ENCODE data around the gene TBXT. TPM values are rescaled to one million over a fixed set of nuclear protein-coding genes. Genes with fewer than 3 reads are reported as not detected.

The TBXT gene
- total and polyA plus RNA-seq, 5 donors from 2014 or later: not detected

DNA sequence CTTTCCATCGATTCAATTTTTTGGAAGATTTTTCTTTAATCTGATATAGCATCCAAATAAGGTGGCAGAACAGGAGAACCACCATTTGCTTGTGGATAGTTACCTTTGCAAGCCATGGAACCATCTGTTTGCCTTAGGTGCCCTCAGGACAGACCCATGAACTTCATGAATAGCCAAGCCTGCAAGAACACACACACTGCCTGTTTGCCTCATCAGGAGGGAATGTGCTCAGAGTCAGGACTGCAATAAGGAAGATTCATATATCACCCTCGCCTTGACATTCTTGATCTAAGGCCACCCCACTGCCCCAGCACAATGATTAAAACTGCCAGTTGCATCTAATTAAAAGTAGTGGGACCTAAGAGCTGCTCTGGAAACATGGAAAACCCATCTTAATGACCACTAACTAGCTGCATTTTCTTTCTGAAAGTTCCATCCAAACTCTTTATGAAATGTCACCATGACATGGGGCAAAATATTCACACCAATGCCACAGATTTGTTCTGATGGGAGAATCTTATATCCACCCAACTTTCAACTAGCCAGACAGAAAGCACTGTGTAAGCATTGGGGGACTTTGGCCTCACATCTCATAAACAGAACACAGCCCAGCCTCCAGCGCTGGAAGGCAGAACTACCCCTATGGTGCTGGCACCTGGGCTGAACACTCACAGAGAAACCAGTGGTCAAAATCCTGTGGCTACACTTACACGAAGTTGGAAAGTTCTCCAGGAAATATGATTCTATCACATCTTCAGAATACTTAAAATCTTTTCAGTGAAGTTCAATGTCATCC lies 48.3 kb downstream of the TBXT start:
- ATAC-seq (ENCODE audit: low read depth in 2 of 2): no peak
- H3K27me3 Mint-ChIP-seq: no peaks in the 10 kb centered on the region
- H3K4me3 Mint-ChIP-seq: no peak overlapping the region
- no peaks in the 10 kb centered on the region for H3K36me3 ChIP-seq (ENCODE audit: control insufficient read depth, insufficient read depth, low read length)
- no peak overlapping the region for H3K27ac ChIP-seq (ENCODE audit: insufficient read depth, low read length, poor library complexity, severe bottlenecking)
- no peak overlapping the region for H3K4me3 ChIP-seq (ENCODE audit: low read depth, low read length)
- no peak for DNase-seq
- no peak overlapping the region for H3K27ac Mint-ChIP-seq
- peaks cover 0 to 11% (median 0%) of the 10 kb centered on the region in 7 donors for H3K9me3 Mint-ChIP-seq
- H3K27me3 ChIP-seq (ENCODE audit: control insufficient read depth, insufficient read depth, low read length): no peaks in the 10 kb centered on the region
- no peaks in the 10 kb centered on the region for H3K4me1 Mint-ChIP-seq
- H3K36me3 Mint-ChIP-seq: no peaks in the 10 kb centered on the region
- peaks cover 0 to 5% of the 10 kb centered on the region in 2 experiments for H3K9me3 ChIP-seq (ENCODE audit: control insufficient read depth in 2 of 2, low read length in 2 of 2)
- H3K4me1 ChIP-seq (ENCODE audit: control insufficient read depth, insufficient read depth, low read length, poor library complexity, severe bottlenecking): no peaks in the 10 kb centered on the region

DNA sequence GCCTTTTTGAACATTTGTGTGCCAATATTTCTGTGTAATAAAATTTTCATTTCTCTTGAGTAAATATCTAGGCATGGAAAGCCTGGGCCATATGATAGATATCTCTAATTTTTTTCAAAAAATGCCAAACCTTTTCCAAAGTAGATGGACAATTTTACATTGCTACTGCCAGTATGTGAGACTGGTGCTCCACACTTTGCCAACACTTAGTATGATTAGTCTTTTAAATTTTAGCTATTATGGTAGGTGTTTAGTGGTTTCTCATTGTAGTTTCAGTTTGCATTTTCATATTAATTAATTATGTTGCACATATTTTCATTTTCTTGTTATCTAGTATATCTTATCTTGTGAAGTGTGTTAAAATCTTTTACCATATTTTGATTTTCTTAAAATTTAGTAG lies 52.0 kb downstream of the TBXT start:
- Histone ChIP-seq H3K36me3 (ENCODE audit: control insufficient read depth, insufficient read depth, low read length) (no peaks in the 10 kb centered on the region), H3K9me3 (ENCODE audit: control insufficient read depth in 2 of 2, low read length in 2 of 2) (peaks cover 0 to 5% of the 10 kb centered on the region in 2 experiments), H3K27ac (ENCODE audit: insufficient read depth, low read length, poor library complexity, severe bottlenecking) (no peak overlapping the region), H3K27me3 (ENCODE audit: control insufficient read depth, insufficient read depth, low read length) (no peaks in the 10 kb centered on the region), H3K4me1 (ENCODE audit: control insufficient read depth, insufficient read depth, low read length, poor library complexity, severe bottlenecking) (no peaks in the 10 kb centered on the region), H3K4me3 (ENCODE audit: low read depth, low read length) (no peak overlapping the region)
- ATAC-seq (ENCODE audit: low read depth in 2 of 2) (no peak), DNase-seq (no peak)
- Mint-ChIP-seq H3K27me3 (no peaks in the 10 kb centered on the region), H3K4me1 (no peaks in the 10 kb centered on the region), H3K9me3 (peaks cover 0 to 11% (median 5%) of the 10 kb centered on the region in 7 donors), H3K4me3 (no peak overlapping the region), H3K27ac (no peak overlapping the region), H3K36me3 (no peaks in the 10 kb centered on the region)

DNA sequence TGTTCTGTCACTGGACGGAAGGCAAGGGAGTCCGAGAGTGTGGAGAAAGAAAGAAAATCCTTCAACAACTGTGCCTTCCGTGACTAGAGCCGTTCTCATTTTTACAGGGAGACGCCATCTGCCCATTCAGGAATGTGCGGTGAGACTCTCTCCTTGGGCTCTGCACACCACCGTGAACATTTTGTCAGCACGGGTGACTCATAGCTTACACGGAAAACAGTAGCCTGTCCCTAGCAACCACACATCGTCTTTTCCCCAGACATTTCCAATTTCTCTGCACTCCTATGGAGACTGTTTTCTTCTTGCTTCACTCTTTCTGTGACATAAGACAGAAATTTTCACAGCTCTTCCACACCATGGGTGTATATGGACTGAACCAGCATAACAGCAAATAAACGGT lies 55.1 kb downstream of the TBXT start:
- peaks cover 0 to 5% of the 10 kb centered on the region in 2 experiments for H3K9me3 ChIP-seq (ENCODE audit: control insufficient read depth in 2 of 2, low read length in 2 of 2)
- H3K27ac ChIP-seq (ENCODE audit: insufficient read depth, low read length, poor library complexity, severe bottlenecking): no peak overlapping the region
- Mint-ChIP-seq H3K36me3 (no peaks in the 10 kb centered on the region), H3K4me3 (no peak overlapping the region), H3K27me3 (peaks cover 6% of the 10 kb centered on the region), H3K9me3 (peaks cover 0 to 11% (median 5%) of the 10 kb centered on the region in 7 donors), H3K27ac (no peak overlapping the region), H3K4me1 (no peaks in the 10 kb centered on the region)
- ATAC-seq (ENCODE audit: low read depth in 2 of 2) (no peak), DNase-seq (no peak)
- no peaks in the 10 kb centered on the region for H3K36me3 ChIP-seq (ENCODE audit: control insufficient read depth, insufficient read depth, low read length)
- no peaks in the 10 kb centered on the region for H3K4me1 ChIP-seq (ENCODE audit: control insufficient read depth, insufficient read depth, low read length, poor library complexity, severe bottlenecking)
- peaks cover 4% of the 10 kb centered on the region for H3K27me3 ChIP-seq (ENCODE audit: control insufficient read depth, insufficient read depth, low read length)
- no peak overlapping the region for H3K4me3 ChIP-seq (ENCODE audit: low read depth, low read length)

DNA sequence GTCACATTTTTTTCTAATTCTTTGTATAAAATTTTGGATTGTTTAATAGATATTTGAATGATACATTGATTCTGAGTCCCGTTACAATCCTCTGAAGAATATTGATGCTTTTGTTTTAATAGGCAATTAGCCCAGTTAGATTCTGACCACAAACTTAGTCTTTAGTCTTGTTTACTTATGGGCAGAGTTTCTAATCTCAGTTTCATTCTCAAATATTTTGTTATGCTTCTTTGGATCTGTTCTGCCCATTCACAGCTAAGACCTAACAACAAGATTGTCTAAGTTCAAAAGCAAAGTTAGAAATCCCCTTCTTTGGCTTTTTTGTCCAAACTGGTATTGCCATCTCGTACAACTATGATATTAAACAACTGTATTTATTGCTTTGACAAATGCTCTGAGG lies 58.0 kb downstream of the TBXT start:
- H3K4me3 ChIP-seq (ENCODE audit: low read depth, low read length): no peak overlapping the region
- H3K27ac ChIP-seq (ENCODE audit: insufficient read depth, low read length, poor library complexity, severe bottlenecking): no peak overlapping the region
- no peak for ATAC-seq (ENCODE audit: low read depth in 2 of 2)
- H3K4me3 Mint-ChIP-seq: no peak overlapping the region
- H3K4me1 Mint-ChIP-seq: peaks cover 0 to 5% (median under 1%) of the 10 kb centered on the region in 4 donors
- H3K36me3 ChIP-seq (ENCODE audit: control insufficient read depth, insufficient read depth, low read length): no peaks in the 10 kb centered on the region
- peaks cover 6% of the 10 kb centered on the region for H3K27me3 Mint-ChIP-seq
- no peak overlapping the region for H3K27ac Mint-ChIP-seq
- H3K36me3 Mint-ChIP-seq: no peaks in the 10 kb centered on the region
- H3K27me3 ChIP-seq (ENCODE audit: control insufficient read depth, insufficient read depth, low read length): peaks cover 4% of the 10 kb centered on the region
- DNase-seq: no peak
- no peaks in the 10 kb centered on the region for H3K9me3 ChIP-seq (ENCODE audit: control insufficient read depth in 2 of 2, low read length in 2 of 2)
- peaks cover 0 to 8% (median 0%) of the 10 kb centered on the region in 7 donors for H3K9me3 Mint-ChIP-seq
- H3K4me1 ChIP-seq (ENCODE audit: control insufficient read depth, insufficient read depth, low read length, poor library complexity, severe bottlenecking): no peaks in the 10 kb centered on the region

Other genes starting within 250 kb of the TBXT start
- not detected for gene PRR18, start 140.5 kb upstream of the TBXT start, total RNA-seq
- gene PRR18, start 140.5 kb upstream of the TBXT start, polyA plus RNA-seq: not detected
- gene SFT2D1, start 174.7 kb upstream of the TBXT start, total RNA-seq: 23.7 TPM
- gene SFT2D1, start 174.7 kb upstream of the TBXT start, polyA plus RNA-seq: 100 to 1,000 TPM in 3 of 4 donors, 10 to 100 TPM in 1; 75.8 to 109 (median 106) TPM
- 25.7 TPM for gene MPC1, start 215.1 kb upstream of the TBXT start, total RNA-seq
- gene MPC1, start 215.1 kb upstream of the TBXT start, polyA plus RNA-seq: 10 to 100 TPM; 70.2 to 92.1 (median 79.2) TPM

All from CD4-positive, CD25-positive, alpha-beta regulatory T cell (primary cell).